Measurements from ENCODE around the gene TNNT2. TPM values are rescaled to one million over a fixed set of nuclear protein-coding genes. Genes with fewer than 3 reads are reported as not detected.

Gene TNNT2
- total and polyA plus RNA-seq, 4 donors, result 0.17 to 0.28 (median 0.25) TPM; not detected in 1

DNA sequence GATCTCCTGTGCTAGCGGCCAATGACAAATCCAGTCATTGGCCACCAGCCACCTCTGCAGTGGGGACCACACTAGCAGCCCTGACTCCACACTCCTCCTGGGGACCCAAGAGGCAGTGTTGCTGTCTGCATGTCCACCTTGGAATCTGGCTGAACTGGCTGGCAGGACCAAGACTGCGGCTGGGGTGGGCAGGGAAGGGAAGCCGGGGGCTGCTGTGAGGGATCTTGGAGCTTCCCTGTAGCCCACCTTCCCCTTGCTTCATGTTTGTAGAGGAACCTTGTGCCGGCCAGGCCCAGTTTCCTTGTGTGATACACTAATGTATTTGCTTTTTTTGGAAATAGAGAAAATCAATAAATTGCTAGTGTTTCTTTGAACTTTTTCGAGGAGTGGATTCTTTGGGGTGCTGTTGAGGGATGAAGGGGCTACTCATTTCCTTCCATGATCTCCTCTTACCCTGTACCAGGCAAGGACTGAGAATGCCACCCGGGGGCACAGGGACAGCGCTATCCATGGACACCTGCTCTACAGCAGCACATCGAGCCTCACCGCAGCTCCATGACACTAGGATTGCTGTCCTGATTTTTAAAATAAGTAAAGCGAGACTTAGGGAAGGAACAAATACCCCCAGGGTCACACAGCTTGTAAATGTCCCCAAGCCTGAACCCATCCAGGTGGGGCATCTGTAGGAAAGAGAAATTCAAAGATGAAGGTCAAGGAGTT is 44.7 kb downstream of the TNNT2 start:
- no peak for DNase-seq (ENCODE audit: low spot score)
- Histone ChIP-seq H3K4me1 (ENCODE audit: control insufficient read depth in 4 of 4, insufficient read depth in 4 of 4, low read length in 3 of 4) (no peaks in the 10 kb centered on the region), H3K9me3 (ENCODE audit: control insufficient read depth in 4 of 4, low read length in 3 of 4) (no peaks in the 10 kb centered on the region), H3K4me3 (ENCODE audit: low read depth in 1 of 3, low read length in 3 of 3) (no peak overlapping the region), H3K27me3 (ENCODE audit: control insufficient read depth in 4 of 4, insufficient read depth in 4 of 4, low read length in 3 of 4) (no peaks in the 10 kb centered on the region), H3K27ac (ENCODE audit: low read depth in 1 of 2, low read length in 2 of 2) (no peak overlapping the region), H3K9ac (ENCODE audit: low read depth in 1 of 2, low read length in 2 of 2) (no peak overlapping the region), H3K36me3 (ENCODE audit: control insufficient read depth in 4 of 4, insufficient read depth in 3 of 4, low read depth in 1 of 4, low read length in 3 of 4) (no peaks in the 10 kb centered on the region)
- whole genome bisulfite sequencing, result 92% methylated on average over 10 of the region's 10 CpGs
- TF ChIP-seq, protein P1, sequence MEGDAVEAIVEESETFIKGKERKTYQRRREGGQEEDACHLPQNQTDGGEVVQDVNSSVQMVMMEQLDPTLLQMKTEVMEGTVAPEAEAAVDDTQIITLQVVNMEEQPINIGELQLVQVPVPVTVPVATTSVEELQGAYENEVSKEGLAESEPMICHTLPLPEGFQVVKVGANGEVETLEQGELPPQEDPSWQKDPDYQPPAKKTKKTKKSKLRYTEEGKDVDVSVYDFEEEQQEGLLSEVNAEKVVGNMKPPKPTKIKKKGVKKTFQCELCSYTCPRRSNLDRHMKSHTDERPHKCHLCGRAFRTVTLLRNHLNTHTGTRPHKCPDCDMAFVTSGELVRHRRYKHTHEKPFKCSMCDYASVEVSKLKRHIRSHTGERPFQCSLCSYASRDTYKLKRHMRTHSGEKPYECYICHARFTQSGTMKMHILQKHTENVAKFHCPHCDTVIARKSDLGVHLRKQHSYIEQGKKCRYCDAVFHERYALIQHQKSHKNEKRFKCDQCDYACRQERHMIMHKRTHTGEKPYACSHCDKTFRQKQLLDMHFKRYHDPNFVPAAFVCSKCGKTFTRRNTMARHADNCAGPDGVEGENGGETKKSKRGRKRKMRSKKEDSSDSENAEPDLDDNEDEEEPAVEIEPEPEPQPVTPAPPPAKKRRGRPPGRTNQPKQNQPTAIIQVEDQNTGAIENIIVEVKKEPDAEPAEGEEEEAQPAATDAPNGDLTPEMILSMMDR (IDR thresholded peaks at IDR 0.05; ENCODE audit: low read depth, low read length, missing input control), result no peak
- no peak for TF ChIP-seq JUND (IDR thresholded peaks at IDR 0.05)
- TF ChIP-seq TAF1 (conservative IDR thresholded peaks at IDR 0.05), result no peak
- TF ChIP-seq, protein P2, sequence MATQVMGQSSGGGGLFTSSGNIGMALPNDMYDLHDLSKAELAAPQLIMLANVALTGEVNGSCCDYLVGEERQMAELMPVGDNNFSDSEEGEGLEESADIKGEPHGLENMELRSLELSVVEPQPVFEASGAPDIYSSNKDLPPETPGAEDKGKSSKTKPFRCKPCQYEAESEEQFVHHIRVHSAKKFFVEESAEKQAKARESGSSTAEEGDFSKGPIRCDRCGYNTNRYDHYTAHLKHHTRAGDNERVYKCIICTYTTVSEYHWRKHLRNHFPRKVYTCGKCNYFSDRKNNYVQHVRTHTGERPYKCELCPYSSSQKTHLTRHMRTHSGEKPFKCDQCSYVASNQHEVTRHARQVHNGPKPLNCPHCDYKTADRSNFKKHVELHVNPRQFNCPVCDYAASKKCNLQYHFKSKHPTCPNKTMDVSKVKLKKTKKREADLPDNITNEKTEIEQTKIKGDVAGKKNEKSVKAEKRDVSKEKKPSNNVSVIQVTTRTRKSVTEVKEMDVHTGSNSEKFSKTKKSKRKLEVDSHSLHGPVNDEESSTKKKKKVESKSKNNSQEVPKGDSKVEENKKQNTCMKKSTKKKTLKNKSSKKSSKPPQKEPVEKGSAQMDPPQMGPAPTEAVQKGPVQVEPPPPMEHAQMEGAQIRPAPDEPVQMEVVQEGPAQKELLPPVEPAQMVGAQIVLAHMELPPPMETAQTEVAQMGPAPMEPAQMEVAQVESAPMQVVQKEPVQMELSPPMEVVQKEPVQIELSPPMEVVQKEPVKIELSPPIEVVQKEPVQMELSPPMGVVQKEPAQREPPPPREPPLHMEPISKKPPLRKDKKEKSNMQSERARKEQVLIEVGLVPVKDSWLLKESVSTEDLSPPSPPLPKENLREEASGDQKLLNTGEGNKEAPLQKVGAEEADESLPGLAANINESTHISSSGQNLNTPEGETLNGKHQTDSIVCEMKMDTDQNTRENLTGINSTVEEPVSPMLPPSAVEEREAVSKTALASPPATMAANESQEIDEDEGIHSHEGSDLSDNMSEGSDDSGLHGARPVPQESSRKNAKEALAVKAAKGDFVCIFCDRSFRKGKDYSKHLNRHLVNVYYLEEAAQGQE (IDR thresholded peaks at IDR 0.05), result no peak
- TF ChIP-seq YY1 (IDR thresholded peaks at IDR 0.05), result no peak
- no peak for TF ChIP-seq SP1 (IDR thresholded peaks at IDR 0.05)
- no peak for TF ChIP-seq RAD21 (IDR thresholded peaks at IDR 0.05)
- TF ChIP-seq HNF4A (conservative IDR thresholded peaks at IDR 0.05), result no peak
- no peak for TF ChIP-seq RXRA (IDR thresholded peaks at IDR 0.05)

DNA sequence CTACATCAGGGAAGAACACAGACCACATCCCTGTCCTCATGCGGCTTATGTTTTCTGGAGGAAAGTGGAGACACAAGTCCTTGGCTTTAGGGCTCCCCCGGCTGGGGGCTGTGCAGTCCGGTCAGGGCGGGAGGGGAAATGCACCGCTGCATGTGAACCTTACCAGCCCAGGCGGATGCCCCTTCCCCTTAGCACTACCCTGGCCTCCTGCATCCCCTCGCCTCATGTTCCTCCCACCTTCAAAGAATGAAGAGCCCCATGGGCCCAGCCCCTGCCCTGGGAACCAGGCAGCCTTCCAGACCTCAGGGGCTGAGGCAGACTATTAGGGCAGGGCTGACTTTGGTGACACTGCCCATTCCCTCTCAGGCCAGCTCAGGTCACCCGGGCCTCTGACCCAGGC is 45.5 kb downstream of the TNNT2 start:
- WGBS, result 93% methylated on average over 8 of the region's 8 CpGs
- Histone ChIP-seq H3K9me3 (ENCODE audit: control insufficient read depth in 4 of 4, low read length in 3 of 4) (no peaks in the 10 kb centered on the region), H3K36me3 (ENCODE audit: control insufficient read depth in 4 of 4, insufficient read depth in 3 of 4, low read depth in 1 of 4, low read length in 3 of 4) (no peaks in the 10 kb centered on the region), H3K27ac (ENCODE audit: low read depth in 1 of 2, low read length in 2 of 2) (no peak overlapping the region), H3K27me3 (ENCODE audit: control insufficient read depth in 4 of 4, insufficient read depth in 4 of 4, low read length in 3 of 4) (no peaks in the 10 kb centered on the region), H3K4me3 (ENCODE audit: low read depth in 1 of 3, low read length in 3 of 3) (no peak overlapping the region), H3K9ac (ENCODE audit: low read depth in 1 of 2, low read length in 2 of 2) (no peak overlapping the region), H3K4me1 (ENCODE audit: control insufficient read depth in 4 of 4, insufficient read depth in 4 of 4, low read length in 3 of 4) (no peaks in the 10 kb centered on the region)
- TF ChIP-seq, protein P3, sequence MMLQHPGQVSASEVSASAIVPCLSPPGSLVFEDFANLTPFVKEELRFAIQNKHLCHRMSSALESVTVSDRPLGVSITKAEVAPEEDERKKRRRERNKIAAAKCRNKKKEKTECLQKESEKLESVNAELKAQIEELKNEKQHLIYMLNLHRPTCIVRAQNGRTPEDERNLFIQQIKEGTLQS (IDR thresholded peaks at IDR 0.05), result no peak
- no peak for TF ChIP-seq EGR1 (IDR thresholded peaks at IDR 0.05; ENCODE audit: low read depth in 2 of 2)
- no peak for TF ChIP-seq GABPA (IDR thresholded peaks at IDR 0.05 in 1 of 2, conservative IDR thresholded peaks at IDR 0.05 in 1 of 2)
- TF ChIP-seq HNF4G (IDR thresholded peaks at IDR 0.05), result no peak
- TF ChIP-seq NR2F2 (IDR thresholded peaks at IDR 0.05), result no peak
- TF ChIP-seq SP1 (IDR thresholded peaks at IDR 0.05), result no peak
- no peak for TF ChIP-seq RAD21 (IDR thresholded peaks at IDR 0.05)
- TF ChIP-seq, protein P4, sequence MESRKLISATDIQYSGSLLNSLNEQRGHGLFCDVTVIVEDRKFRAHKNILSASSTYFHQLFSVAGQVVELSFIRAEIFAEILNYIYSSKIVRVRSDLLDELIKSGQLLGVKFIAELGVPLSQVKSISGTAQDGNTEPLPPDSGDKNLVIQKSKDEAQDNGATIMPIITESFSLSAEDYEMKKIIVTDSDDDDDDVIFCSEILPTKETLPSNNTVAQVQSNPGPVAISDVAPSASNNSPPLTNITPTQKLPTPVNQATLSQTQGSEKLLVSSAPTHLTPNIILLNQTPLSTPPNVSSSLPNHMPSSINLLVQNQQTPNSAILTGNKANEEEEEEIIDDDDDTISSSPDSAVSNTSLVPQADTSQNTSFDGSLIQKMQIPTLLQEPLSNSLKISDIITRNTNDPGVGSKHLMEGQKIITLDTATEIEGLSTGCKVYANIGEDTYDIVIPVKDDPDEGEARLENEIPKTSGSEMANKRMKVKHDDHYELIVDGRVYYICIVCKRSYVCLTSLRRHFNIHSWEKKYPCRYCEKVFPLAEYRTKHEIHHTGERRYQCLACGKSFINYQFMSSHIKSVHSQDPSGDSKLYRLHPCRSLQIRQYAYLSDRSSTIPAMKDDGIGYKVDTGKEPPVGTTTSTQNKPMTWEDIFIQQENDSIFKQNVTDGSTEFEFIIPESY (IDR thresholded peaks at IDR 0.05), result no peak
- TF ChIP-seq JUND (IDR thresholded peaks at IDR 0.05), result no peak
- no peak for TF ChIP-seq RXRA (IDR thresholded peaks at IDR 0.05)
- TF ChIP-seq, protein P5, sequence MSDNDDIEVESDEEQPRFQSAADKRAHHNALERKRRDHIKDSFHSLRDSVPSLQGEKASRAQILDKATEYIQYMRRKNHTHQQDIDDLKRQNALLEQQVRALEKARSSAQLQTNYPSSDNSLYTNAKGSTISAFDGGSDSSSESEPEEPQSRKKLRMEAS (IDR thresholded peaks at IDR 0.05), result no peak
- DNase-seq (ENCODE audit: low spot score), result no peak
